Measurements from ENCODE around the gene KRTCAP3.

Gene KRTCAP3

GRCh38 chr2:27445615-27446014 is 3.4 kb downstream of the KRTCAP3 start:
- Histone ChIP-seq H3K4me1 (ENCODE audit: low read depth, poor library complexity, severe bottlenecking) (peaks cover 5% of the 10 kb centered on the region), H2AFZ (ENCODE audit: low read depth) (no peak overlapping the region), H4K20me1 (ENCODE audit: insufficient read depth) (no peaks in the 10 kb centered on the region), H3K27me3 (ENCODE audit: insufficient read depth, low read depth) (no peaks in the 10 kb centered on the region), H3K36me3 (ENCODE audit: insufficient read depth) (no peaks in the 10 kb centered on the region), H3K4me2 (no peak overlapping the region), H3K27ac (no peak overlapping the region), H3K9ac (no peak overlapping the region), H3K4me3 (IDR thresholded peaks at IDR 0.05; ENCODE audit: insufficient read depth, low read depth, low read length) (no peak overlapping the region), H3K79me2 (ENCODE audit: insufficient read depth, low read depth) (no peaks in the 10 kb centered on the region)
- no peak for TF ChIP-seq CTCF (conservative IDR thresholded peaks at IDR 0.05; ENCODE audit: low read depth, low read length)

- H3K4me2 ChIP-seq: no peak overlapping the region
- H2AFZ ChIP-seq (ENCODE audit: low read depth): no peak overlapping the region
- H3K27me3 ChIP-seq (ENCODE audit: insufficient read depth, low read depth): no peaks in the 10 kb centered on the region
- no peak for TF ChIP-seq CTCF (conservative IDR thresholded peaks at IDR 0.05; ENCODE audit: low read depth, low read length)
- H3K9ac ChIP-seq: no peak overlapping the region
- H4K20me1 ChIP-seq (ENCODE audit: insufficient read depth): no peaks in the 10 kb centered on the region
- H3K79me2 ChIP-seq (ENCODE audit: insufficient read depth, low read depth): no peaks in the 10 kb centered on the region
- no peaks in the 10 kb centered on the region for H3K36me3 ChIP-seq (ENCODE audit: insufficient read depth)
- no peak overlapping the region for H3K27ac ChIP-seq
- peaks cover 5% of the 10 kb centered on the region for H3K4me1 ChIP-seq (ENCODE audit: low read depth, poor library complexity, severe bottlenecking)
- no peak overlapping the region for H3K4me3 ChIP-seq (IDR thresholded peaks at IDR 0.05; ENCODE audit: insufficient read depth, low read depth, low read length)
These were observed 3.9 kb downstream of the KRTCAP3 start for GRCh38 chr2:27446057-27446456.

- H3K9ac ChIP-seq: no peak overlapping the region
- peaks cover 5% of the 10 kb centered on the region for H3K4me1 ChIP-seq (ENCODE audit: low read depth, poor library complexity, severe bottlenecking)
- no peaks in the 10 kb centered on the region for H4K20me1 ChIP-seq (ENCODE audit: insufficient read depth)
- H3K27ac ChIP-seq: no peak overlapping the region
- no peaks in the 10 kb centered on the region for H3K79me2 ChIP-seq (ENCODE audit: insufficient read depth, low read depth)
- no peaks in the 10 kb centered on the region for H3K36me3 ChIP-seq (ENCODE audit: insufficient read depth)
- H3K4me3 ChIP-seq (IDR thresholded peaks at IDR 0.05; ENCODE audit: insufficient read depth, low read depth, low read length): no peak overlapping the region
- no peak overlapping the region for H2AFZ ChIP-seq (ENCODE audit: low read depth)
- no peak for TF ChIP-seq CTCF (conservative IDR thresholded peaks at IDR 0.05; ENCODE audit: low read depth, low read length)
- H3K4me2 ChIP-seq: no peak overlapping the region
- no peaks in the 10 kb centered on the region for H3K27me3 ChIP-seq (ENCODE audit: insufficient read depth, low read depth)
These were observed 6.2 kb downstream of the KRTCAP3 start for GRCh38 chr2:27448381-27448780.

- no peaks in the 10 kb centered on the region for H4K20me1 ChIP-seq (ENCODE audit: insufficient read depth)
- no peak overlapping the region for H3K27ac ChIP-seq
- no peaks in the 10 kb centered on the region for H3K27me3 ChIP-seq (ENCODE audit: insufficient read depth, low read depth)
- peaks cover 3% of the 10 kb centered on the region for H3K4me1 ChIP-seq (ENCODE audit: low read depth, poor library complexity, severe bottlenecking)
- no peak overlapping the region for H3K4me3 ChIP-seq (IDR thresholded peaks at IDR 0.05; ENCODE audit: insufficient read depth, low read depth, low read length)
- H3K9ac ChIP-seq: no peak overlapping the region
- no peak for TF ChIP-seq CTCF (conservative IDR thresholded peaks at IDR 0.05; ENCODE audit: low read depth, low read length)
- H2AFZ ChIP-seq (ENCODE audit: low read depth): no peak overlapping the region
- no peak overlapping the region for H3K4me2 ChIP-seq
- H3K79me2 ChIP-seq (ENCODE audit: insufficient read depth, low read depth): no peaks in the 10 kb centered on the region
- no peaks in the 10 kb centered on the region for H3K36me3 ChIP-seq (ENCODE audit: insufficient read depth)
These were observed 8.9 kb downstream of the KRTCAP3 start for GRCh38 chr2:27451095-27451494.

All from KMS-11 (cell line).